HEK293 (cell line): Measurements from ENCODE around the gene HECTD4.

ENCODE experiments used
- CTCF ChIA-PET: fragments of 350-600 bp; formaldehyde crosslinking; extraction: SDS; loops from one replicate; lab custom pipeline; 2021; ENCODE audit warnings: antibody characterized with exemption; lab: Yijun Ruan, JAX
- POLR2A ChIA-PET: fragments of 300-600 bp; formaldehyde crosslinking; extraction: SDS; loops from one replicate; lab custom pipeline; 2020; ENCODE audit warnings: antibody characterized with exemption, inconsistent platforms; lab: Yijun Ruan, JAX
- H3K27ac ChIP-seq: fragments of 200-500 bp; sonication (Bioruptor generic); 2 replicates; pipeline ENCODE4 v1.5.1; 2014; ENCODE audit warnings: low read depth, low read length, control low read depth, inconsistent platforms; ENCODE audit errors: extremely low read depth
- H3K36me3 ChIP-seq, 2 experiments: fragments of 200-500 bp in 1 of 2; sonication (Bioruptor generic) in 1 of 2; 1 replicate in 1 of 2; 2 replicates in 1 of 2; pipeline ENCODE4 v1.5.1; 2014 to 2017; ENCODE audit warnings: inconsistent platforms in 2 of 2, low read length in 2 of 2; ENCODE audit not compliant: control insufficient read depth in 2 of 2, insufficient read depth in 1 of 2
- H3K4me1 ChIP-seq: fragments of 200-500 bp; sonication (Bioruptor generic); 2 replicates; pipeline ENCODE4 v1.5.1; 2014; ENCODE audit warnings: mild to moderate bottlenecking, low read length, inconsistent platforms; ENCODE audit not compliant: control insufficient read depth, insufficient read depth
- H3K4me3 ChIP-seq: 2 replicates; pipeline ENCODE4 v1.5.1; 2011; ENCODE audit warnings: low read depth, mild to moderate bottlenecking, control low read depth, low read length, moderate library complexity
- H3K9me3 ChIP-seq: fragments of 200-500 bp; sonication (Bioruptor generic); 2 replicates; pipeline ENCODE4 v1.5.1; 2014; ENCODE audit warnings: low read depth, low read length, inconsistent platforms; ENCODE audit not compliant: control insufficient read depth, insufficient read depth
- FEZF1 ChIP-seq: fragments of 450-650 bp; formaldehyde crosslinking; IDR thresholded peaks from 2 replicates; pipeline ENCODE4 v1.5.1; 2016; ENCODE audit warnings: missing biosample characterization, missing genetic modification characterization
- OSR2 ChIP-seq: fragments of 450-650 bp; formaldehyde crosslinking; IDR thresholded peaks from 2 replicates; pipeline ENCODE4 v1.5.1; 2016; ENCODE audit warnings: missing biosample characterization, missing genetic modification characterization
- SALL2 ChIP-seq: fragments of 450-650 bp; formaldehyde crosslinking; IDR thresholded peaks from 2 replicates; pipeline ENCODE4 v1.5.0; 2017; ENCODE audit warnings: missing biosample characterization, mild to moderate bottlenecking, missing genetic modification characterization, borderline replicate concordance
- TSHZ1 ChIP-seq: fragments of 450-650 bp; formaldehyde crosslinking; IDR thresholded peaks from 2 replicates; pipeline ENCODE4 v1.5.1; 2016; ENCODE audit warnings: missing biosample characterization, missing genetic modification characterization, borderline replicate concordance
- ZNF16 ChIP-seq: fragments of 450-650 bp; formaldehyde crosslinking; IDR thresholded peaks from 2 replicates; pipeline ENCODE4 v1.5.1; 2016; ENCODE audit warnings: low read depth, missing biosample characterization, missing genetic modification characterization
- ZNF302 ChIP-seq: fragments of 450-650 bp; formaldehyde crosslinking; IDR thresholded peaks from 2 replicates; pipeline ENCODE4 v1.5.1; 2016; ENCODE audit warnings: missing biosample characterization, missing genetic modification characterization, low read depth
- ZNF529 ChIP-seq: fragments of 450-650 bp; formaldehyde crosslinking; IDR thresholded peaks from 2 replicates; pipeline ENCODE4 v1.5.1; 2017; ENCODE audit warnings: missing genetic modification characterization, missing biosample characterization; ENCODE audit not compliant: insufficient replicate concordance
- ZNF561 ChIP-seq: fragments of 450-650 bp; IDR thresholded peaks from 2 replicates; pipeline ENCODE4 v1.5.1; 2018; ENCODE audit warnings: missing biosample characterization, missing genetic modification characterization, borderline replicate concordance
- ZNF664 ChIP-seq: fragments of 450-650 bp; formaldehyde crosslinking; IDR thresholded peaks from 2 replicates; pipeline ENCODE4 v1.5.1; 2016; ENCODE audit warnings: missing biosample characterization, missing genetic modification characterization
- TF ChIP-seq, protein P1 (sequence below): fragments of 450-650 bp; formaldehyde crosslinking; IDR thresholded peaks from 2 replicates; pipeline ENCODE4 v1.5.1; 2017; ENCODE audit warnings: missing biosample characterization, missing genetic modification characterization
- TF ChIP-seq, protein P2 (sequence below): fragments of 450-650 bp; formaldehyde crosslinking; IDR thresholded peaks from 2 replicates; pipeline ENCODE4 v1.5.1; 2017; ENCODE audit warnings: missing biosample characterization, missing genetic modification characterization
- TF ChIP-seq, protein P3 (sequence below): fragments of 450-650 bp; formaldehyde crosslinking; IDR thresholded peaks from 2 replicates; pipeline ENCODE4 v1.5.1; 2017; ENCODE audit warnings: missing biosample characterization, mild to moderate bottlenecking, missing genetic modification characterization, moderate library complexity

The HECTD4 gene

GRCh38 chr12:112325157-112325556, 57.1 kb downstream of the HECTD4 start:
- H3K9me3 ChIP-seq = no peaks in the 10 kb centered on the region
- POLR2A ChIA-PET = no interaction called here
- TF ChIP-seq, protein P1, sequence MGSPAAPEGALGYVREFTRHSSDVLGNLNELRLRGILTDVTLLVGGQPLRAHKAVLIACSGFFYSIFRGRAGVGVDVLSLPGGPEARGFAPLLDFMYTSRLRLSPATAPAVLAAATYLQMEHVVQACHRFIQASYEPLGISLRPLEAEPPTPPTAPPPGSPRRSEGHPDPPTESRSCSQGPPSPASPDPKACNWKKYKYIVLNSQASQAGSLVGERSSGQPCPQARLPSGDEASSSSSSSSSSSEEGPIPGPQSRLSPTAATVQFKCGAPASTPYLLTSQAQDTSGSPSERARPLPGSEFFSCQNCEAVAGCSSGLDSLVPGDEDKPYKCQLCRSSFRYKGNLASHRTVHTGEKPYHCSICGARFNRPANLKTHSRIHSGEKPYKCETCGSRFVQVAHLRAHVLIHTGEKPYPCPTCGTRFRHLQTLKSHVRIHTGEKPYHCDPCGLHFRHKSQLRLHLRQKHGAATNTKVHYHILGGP (tag by site-specific recombination) = no peak
- TF ChIP-seq OSR2 (tag by site-specific recombination) = peak; percentile 65; the same call in 1 of the 2 replicates
- TF ChIP-seq ZNF529 (tag by site-specific recombination) = no peak
- 0 out of 2 replicates have a peak, but pooled peaks have one; percentile 74 for TF ChIP-seq ZNF664
- TF ChIP-seq, protein P2, sequence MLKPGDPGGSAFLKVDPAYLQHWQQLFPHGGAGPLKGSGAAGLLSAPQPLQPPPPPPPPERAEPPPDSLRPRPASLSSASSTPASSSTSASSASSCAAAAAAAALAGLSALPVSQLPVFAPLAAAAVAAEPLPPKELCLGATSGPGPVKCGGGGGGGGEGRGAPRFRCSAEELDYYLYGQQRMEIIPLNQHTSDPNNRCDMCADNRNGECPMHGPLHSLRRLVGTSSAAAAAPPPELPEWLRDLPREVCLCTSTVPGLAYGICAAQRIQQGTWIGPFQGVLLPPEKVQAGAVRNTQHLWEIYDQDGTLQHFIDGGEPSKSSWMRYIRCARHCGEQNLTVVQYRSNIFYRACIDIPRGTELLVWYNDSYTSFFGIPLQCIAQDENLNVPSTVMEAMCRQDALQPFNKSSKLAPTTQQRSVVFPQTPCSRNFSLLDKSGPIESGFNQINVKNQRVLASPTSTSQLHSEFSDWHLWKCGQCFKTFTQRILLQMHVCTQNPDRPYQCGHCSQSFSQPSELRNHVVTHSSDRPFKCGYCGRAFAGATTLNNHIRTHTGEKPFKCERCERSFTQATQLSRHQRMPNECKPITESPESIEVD (tag by site-specific recombination) = peak; percentile 77
- TF ChIP-seq, protein P3, sequence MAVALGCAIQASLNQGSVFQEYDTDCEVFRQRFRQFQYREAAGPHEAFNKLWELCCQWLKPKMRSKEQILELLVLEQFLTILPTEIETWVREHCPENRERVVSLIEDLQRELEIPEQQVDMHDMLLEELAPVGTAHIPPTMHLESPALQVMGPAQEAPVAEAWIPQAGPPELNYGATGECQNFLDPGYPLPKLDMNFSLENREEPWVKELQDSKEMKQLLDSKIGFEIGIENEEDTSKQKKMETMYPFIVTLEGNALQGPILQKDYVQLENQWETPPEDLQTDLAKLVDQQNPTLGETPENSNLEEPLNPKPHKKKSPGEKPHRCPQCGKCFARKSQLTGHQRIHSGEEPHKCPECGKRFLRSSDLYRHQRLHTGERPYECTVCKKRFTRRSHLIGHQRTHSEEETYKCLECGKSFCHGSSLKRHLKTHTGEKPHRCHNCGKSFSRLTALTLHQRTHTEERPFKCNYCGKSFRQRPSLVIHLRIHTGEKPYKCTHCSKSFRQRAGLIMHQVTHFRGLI (tag by site-specific recombination) = no peak
- no peak for TF ChIP-seq ZNF302
- no peaks in the 10 kb centered on the region for H3K36me3 ChIP-seq
- H3K4me3 ChIP-seq = no peak overlapping the region
- H3K4me1 ChIP-seq = peaks cover 5% of the 10 kb centered on the region; the same call in 1 of the 2 replicates
- CTCF ChIA-PET = interaction anchor here (0.7 to 1.8 kb wide), 2 partner anchors 62 to 381 kb away, joined by 4 to 6 read pairs; no protein-coding TSS in a partner anchor
- H3K27ac ChIP-seq = no peak overlapping the region

GRCh38 chr12:112322882-112323547, 59.2 kb downstream of the HECTD4 start:
- CTCF ChIA-PET = no interaction called here
- Histone ChIP-seq H3K36me3 (peaks cover 0 to 10% of the 10 kb centered on the region in 2 experiments), H3K27ac (no peak overlapping the region), H3K4me3 (no peak overlapping the region), H3K4me1 (peaks cover 5% of the 10 kb centered on the region; the same call in 1 of the 2 replicates), H3K9me3 (no peaks in the 10 kb centered on the region)
- no peak for TF ChIP-seq SALL2 (tag by site-specific recombination)
- TF ChIP-seq ZNF16 = no peak
- TF ChIP-seq FEZF1 (tag by site-specific recombination) = no peak
- peak; percentile 95 for TF ChIP-seq ZNF664
- POLR2A ChIA-PET = no interaction called here

- Histone ChIP-seq H3K9me3 (no peaks in the 10 kb centered on the region), H3K36me3 (peaks cover 0 to 10% of the 10 kb centered on the region in 2 experiments), H3K4me3 (no peak overlapping the region), H3K4me1 (peaks cover 5% of the 10 kb centered on the region; the same call in 1 of the 2 replicates)
- POLR2A ChIA-PET = no interaction called here
- TF ChIP-seq TSHZ1 (no peak), ZNF561 (tag by site-specific recombination) (no peak)
- TF ChIP-seq, all 188 proteins: peak for 0
- CTCF ChIA-PET = no interaction called here
- H3K27ac ChIP-seq = no peak overlapping the region
Measured at GRCh38 chr12:112322441-112322840, 59.8 kb downstream of the HECTD4 start.
